Neutrophil (primary cell): ENCODE measurements around the gene LDLRAD2.
"Not testable (repeated sequence)": the region's sequence is repeated elsewhere in the genome, so short reads cannot be mapped to it uniquely, and the experiment has no call there.

Source experiments
- H3K27ac ChIP-seq: fragments of 200-600 bp; sonication (generic); 2 replicates; pipeline ENCODE4 v1.5.1; 2016; ENCODE audit warnings: mild to moderate bottlenecking, moderate library complexity
- H3K27me3 ChIP-seq: fragments of 200-600 bp; sonication (generic); 2 replicates; pipeline ENCODE4 v1.6.0; 2016; ENCODE audit warnings: mild to moderate bottlenecking
- H3K36me3 ChIP-seq: fragments of 200-600 bp; sonication (generic); 2 replicates; pipeline ENCODE4 v1.5.1; 2017
- H3K4me1 ChIP-seq, 2 experiments: fragments of 200-600 bp in 1 of 2; sonication (generic) in 1 of 2; 1 replicate in 1 of 2; 2 replicates in 1 of 2; pipeline versions ENCODE4 v1.5.1 to v1.6.1; 2013 to 2016; ENCODE audit warnings: low read depth in 1 of 2, low read length in 1 of 2, mild to moderate bottlenecking in 1 of 2, moderate library complexity in 1 of 2; ENCODE audit not compliant: control insufficient read depth in 1 of 2, insufficient read depth in 1 of 2
- H3K4me3 ChIP-seq, 2 experiments: fragments of 200-600 bp in 1 of 2; sonication (generic) in 1 of 2; 1 replicate in 1 of 2; 2 replicates in 1 of 2; pipeline ENCODE4 v1.5.1; 2013 to 2016; ENCODE audit warnings: low read depth in 1 of 2, low read length in 1 of 2, mild to moderate bottlenecking in 1 of 2, moderate library complexity in 1 of 2
- H3K9me3 ChIP-seq: fragments of 200-600 bp; sonication (generic); 2 replicates; pipeline ENCODE4 v1.5.1; 2016
- TF ChIP-seq, protein P1 (sequence below): fragments of 200-600 bp; sonication (generic); IDR thresholded peaks from 2 replicates; pipeline ENCODE4 v1.5.1; 2016; ENCODE audit warnings: antibody characterized with exemption

Gene LDLRAD2

DNA sequence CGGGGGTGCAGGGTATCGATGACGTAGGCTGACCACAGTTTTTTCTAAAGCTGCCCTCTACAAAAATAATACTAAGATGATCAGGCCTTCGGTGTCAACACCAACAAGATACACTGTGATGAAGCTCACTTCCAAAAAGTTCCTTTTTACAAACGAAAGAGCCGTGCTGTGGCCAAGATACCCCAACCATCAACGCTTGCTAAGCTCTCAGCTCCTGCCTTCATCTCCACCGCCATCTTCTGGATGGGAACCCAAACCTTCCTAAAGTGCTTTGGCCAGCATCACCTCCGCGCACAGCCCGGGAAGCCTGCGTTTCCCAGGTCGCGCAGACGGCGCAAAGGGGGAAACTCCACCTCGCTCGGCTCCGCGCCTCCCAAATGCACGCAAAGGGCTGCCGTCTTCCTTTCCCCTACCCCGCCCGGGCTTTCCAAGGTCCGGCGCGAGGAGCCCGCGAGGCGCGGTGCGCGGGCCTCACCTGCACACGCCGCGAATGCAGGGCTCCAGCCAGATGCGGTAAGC lies 29.7 kb upstream of the LDLRAD2 start:
- Histone ChIP-seq H3K4me1 (peaks cover 30 to 32% of the 10 kb centered on the region in 2 experiments), H3K27ac (peak overlapping the region; percentile 100), H3K4me3 (peak overlapping the region; percentile 85), H3K27me3 (no peaks in the 10 kb centered on the region), H3K36me3 (no peaks in the 10 kb centered on the region), H3K9me3 (no peaks in the 10 kb centered on the region)
- TF ChIP-seq, protein P1, sequence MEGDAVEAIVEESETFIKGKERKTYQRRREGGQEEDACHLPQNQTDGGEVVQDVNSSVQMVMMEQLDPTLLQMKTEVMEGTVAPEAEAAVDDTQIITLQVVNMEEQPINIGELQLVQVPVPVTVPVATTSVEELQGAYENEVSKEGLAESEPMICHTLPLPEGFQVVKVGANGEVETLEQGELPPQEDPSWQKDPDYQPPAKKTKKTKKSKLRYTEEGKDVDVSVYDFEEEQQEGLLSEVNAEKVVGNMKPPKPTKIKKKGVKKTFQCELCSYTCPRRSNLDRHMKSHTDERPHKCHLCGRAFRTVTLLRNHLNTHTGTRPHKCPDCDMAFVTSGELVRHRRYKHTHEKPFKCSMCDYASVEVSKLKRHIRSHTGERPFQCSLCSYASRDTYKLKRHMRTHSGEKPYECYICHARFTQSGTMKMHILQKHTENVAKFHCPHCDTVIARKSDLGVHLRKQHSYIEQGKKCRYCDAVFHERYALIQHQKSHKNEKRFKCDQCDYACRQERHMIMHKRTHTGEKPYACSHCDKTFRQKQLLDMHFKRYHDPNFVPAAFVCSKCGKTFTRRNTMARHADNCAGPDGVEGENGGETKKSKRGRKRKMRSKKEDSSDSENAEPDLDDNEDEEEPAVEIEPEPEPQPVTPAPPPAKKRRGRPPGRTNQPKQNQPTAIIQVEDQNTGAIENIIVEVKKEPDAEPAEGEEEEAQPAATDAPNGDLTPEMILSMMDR, result no peak

DNA sequence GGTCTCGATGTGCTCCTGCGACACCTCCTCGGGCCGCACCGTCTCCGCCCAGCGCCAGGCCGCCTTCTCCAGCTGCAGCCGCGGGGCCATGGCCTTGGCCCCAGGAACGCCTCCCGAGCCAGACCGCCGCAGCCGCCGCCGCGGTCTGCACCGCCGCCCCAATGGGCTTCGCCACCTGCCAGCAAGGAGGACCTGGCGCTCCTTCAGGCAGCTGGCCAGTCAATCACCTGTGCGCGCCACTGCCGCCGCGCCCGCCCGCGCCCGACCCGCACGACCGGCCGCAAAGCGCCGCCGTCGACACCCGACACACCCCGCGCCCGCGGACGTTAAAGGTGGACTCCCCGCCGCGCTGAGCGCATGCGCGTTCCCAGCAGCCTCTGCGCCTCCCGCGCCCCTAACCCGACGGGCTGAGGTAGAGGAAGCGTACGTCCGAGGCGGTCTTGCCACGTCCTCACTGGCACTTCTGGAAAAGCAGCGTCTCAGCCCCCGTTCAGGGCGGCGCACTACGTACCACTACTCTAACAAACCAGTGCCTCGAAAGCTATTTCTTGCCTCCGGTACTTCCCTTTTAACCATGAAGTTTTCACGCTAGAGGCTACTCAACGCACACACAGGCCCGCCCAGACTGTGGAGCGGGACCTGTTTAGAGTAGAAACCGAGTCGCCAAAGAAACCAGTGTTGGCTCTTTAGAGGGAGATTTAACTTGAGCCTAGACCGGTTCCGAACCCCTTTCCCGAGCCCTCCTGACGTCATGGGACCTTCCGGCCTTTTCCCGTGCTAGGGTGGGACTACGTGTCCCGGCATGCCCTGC lies 29.0 kb upstream of the LDLRAD2 start, which contains the start of gene USP48:
Gene USP48 (minus strand): TSS at position 282 of the 811 bp plus-strand sequence. CDS start 192 bp downstream, at position 90.
- TF ChIP-seq, protein P1, result peak; percentile 27
- H3K4me1 ChIP-seq, result peaks cover 36 to 37% of the 10 kb centered on the region in 2 experiments
- no peaks in the 10 kb centered on the region for H3K27me3 ChIP-seq
- H3K27ac ChIP-seq, result peak within 1 kb of the TSS; percentile 100
- H3K4me3 ChIP-seq, result peak within 1 kb of the TSS; percentile 85
- no peaks in the 10 kb centered on the region for H3K36me3 ChIP-seq
- no peaks in the 10 kb centered on the region for H3K9me3 ChIP-seq

DNA sequence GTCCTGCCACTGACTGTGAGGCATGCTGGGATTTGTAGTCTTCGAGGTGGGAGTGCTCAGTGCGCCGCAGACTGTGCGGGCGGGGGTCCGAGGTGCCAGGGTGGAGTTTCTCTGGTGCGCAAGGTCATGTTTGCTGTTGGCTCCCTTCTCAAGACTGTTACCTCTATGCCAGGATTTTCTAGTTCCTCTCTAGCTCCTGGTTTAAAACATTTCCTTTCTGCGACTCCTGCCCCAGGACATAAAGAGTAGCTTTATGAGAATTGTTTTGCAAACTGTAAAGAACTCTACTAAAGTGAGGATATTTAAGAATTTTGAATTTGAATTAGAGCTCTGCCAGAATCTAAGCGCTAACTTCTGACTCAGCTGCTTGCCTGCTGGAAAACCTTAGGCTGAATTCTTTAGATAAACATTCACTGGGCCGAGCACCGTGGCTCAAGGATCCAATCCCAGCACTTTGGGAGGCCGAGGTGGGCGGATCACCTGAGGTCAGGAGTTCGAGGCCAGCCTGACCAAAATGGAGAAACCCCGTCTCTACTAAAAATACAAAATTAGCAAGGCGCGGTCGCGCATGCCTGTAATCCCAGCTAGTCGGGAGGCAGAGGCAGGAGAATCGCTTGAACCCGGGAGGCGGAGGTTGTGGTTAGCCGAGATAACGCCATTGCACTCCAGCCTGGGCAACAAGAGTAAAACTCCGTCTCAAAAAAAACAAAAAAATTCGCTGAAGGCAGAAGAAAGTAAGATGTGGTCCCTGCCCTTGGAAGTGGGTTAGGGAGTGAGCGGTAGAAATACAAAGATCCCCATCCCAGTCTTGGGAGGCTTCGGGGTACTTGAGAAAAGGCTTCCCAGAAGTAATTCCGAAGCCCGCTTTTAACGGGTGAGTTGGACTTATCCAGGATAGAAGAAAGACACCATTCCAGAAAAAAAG lies 28.1 kb upstream of the LDLRAD2 start:
- Histone ChIP-seq H3K27me3 (no peaks in the 10 kb centered on the region), H3K4me3 (peak overlapping the region; percentile 85), H3K9me3 (no peaks in the 10 kb centered on the region), H3K4me1 (peaks cover 41 to 42% of the 10 kb centered on the region in 2 experiments), H3K27ac (peak overlapping the region; percentile 100), H3K36me3 (no peaks in the 10 kb centered on the region)
- TF ChIP-seq, protein P1, result no peak

DNA sequence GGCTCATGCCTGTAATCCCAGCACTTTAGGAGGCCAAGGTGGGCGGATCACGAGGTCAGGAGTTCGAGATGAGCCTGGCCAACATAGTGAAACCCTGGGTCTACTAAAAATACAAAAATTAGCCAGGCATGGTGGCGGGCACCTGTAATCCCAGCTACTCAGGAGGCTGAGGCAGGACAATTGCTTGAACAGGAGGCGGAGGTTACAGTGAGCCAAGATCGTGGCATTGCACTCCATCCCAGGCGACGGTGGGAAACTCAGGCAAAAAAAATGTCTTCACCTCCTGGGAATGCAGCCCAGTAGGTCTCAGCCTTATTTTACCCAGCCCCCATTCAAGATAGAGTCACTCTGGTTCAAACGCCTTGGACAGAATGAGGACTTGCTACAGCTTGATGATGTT lies 26.3 kb upstream of the LDLRAD2 start:
- not testable (repeated sequence) for H3K27me3 ChIP-seq, H3K4me3 ChIP-seq, H3K27ac ChIP-seq, H3K36me3 ChIP-seq, H3K9me3 ChIP-seq
- H3K4me1 ChIP-seq, result peaks cover 31 to 32% of the 10 kb centered on the region in 2 experiments

DNA sequence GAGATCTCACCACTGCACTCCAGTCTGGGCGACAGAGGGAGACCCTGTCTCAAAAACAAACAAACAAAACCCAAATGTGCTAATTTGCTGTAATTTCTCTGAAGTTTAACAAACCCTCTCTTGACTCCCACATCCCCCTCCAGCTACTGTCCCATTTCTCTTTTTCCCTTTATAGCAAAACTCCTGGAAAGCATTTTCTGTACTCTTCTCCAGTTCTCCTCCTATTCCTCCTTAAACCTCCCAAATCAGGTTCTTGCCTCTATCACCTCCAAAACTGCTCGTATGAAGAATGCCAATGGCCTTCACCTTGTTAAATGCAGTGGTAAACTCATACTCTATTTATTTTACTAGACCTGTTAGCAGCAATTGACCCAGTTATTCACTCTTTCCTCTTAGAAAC lies 25.4 kb upstream of the LDLRAD2 start:
- Histone ChIP-seq H3K36me3 (no peaks in the 10 kb centered on the region), H3K4me1 (peaks cover 25% of the 10 kb centered on the region in 2 experiments), H3K27ac (no peak overlapping the region), H3K9me3 (no peaks in the 10 kb centered on the region), H3K27me3 (no peaks in the 10 kb centered on the region), H3K4me3 (no peak overlapping the region)
- TF ChIP-seq, protein P1, result no peak
